ENCODE measurements around the gene TYR. TPM values are rescaled to one million over a fixed set of nuclear protein-coding genes. Genes with fewer than 3 reads are reported as not detected.
"Not testable (repeated sequence)": the region's sequence is repeated elsewhere in the genome, so short reads cannot be mapped to it uniquely, and the experiment has no call there.

TYR gene
- total RNA-seq, 1 experiment from 2014 or later, result not detected

GRCh38 chr11:89309321-89309985 is 131.8 kb downstream of the TYR start:
- H2AFZ ChIP-seq (ENCODE audit: low read length); H4K20me1 ChIP-seq (ENCODE audit: control insufficient read depth, insufficient read depth, insufficient read length); DNase-seq; H3K79me1 ChIP-seq (ENCODE audit: insufficient read depth, low read depth, low read length, poor library complexity, severe bottlenecking); H3T11ph ChIP-seq (ENCODE audit: low read length); H3K23ac ChIP-seq (ENCODE audit: insufficient read length, low read depth, low read length); H3K4me2 ChIP-seq (ENCODE audit: insufficient read depth, insufficient read length, low read length); H4K91ac ChIP-seq (ENCODE audit: insufficient read length, low read depth, low read length); H2BK15ac ChIP-seq (ENCODE audit: low read depth, low read length); H4K5ac ChIP-seq (ENCODE audit: insufficient read length, low read depth, low read length); H3K4me1 ChIP-seq (ENCODE audit: insufficient read depth, low read length); H3K79me2 ChIP-seq (ENCODE audit: insufficient read depth, low read length); H3K36me3 Mint-ChIP-seq (ENCODE audit: insufficient read depth in 1 of 3, low read depth in 3 of 3); H3K27me3 ChIP-seq (ENCODE audit: insufficient read depth, low read length); H3K4me3 Mint-ChIP-seq; H2BK5ac ChIP-seq (ENCODE audit: insufficient read length, low read length); H3K14ac ChIP-seq (ENCODE audit: insufficient read depth, low read length); H3K9ac ChIP-seq (ENCODE audit: extremely low read depth, insufficient read length, low read length); H2BK120ac ChIP-seq (ENCODE audit: low read depth, low read length, poor library complexity, severe bottlenecking); H3K27ac ChIP-seq (ENCODE audit: insufficient read length, low read depth, low read length); H3K9me3 Mint-ChIP-seq; H3K23me2 ChIP-seq (ENCODE audit: insufficient read length, low read depth, low read length, poor library complexity, severe bottlenecking); H3K56ac ChIP-seq (ENCODE audit: insufficient read length, low read depth, low read length); H3K27ac Mint-ChIP-seq; H3K27me3 Mint-ChIP-seq (ENCODE audit: low read depth); H4K8ac ChIP-seq (replicated peaks; ENCODE audit: insufficient read length, low read depth, low read length); H3K4ac ChIP-seq (ENCODE audit: low read depth, low read length); H3K4me1 Mint-ChIP-seq; H3K18ac ChIP-seq (ENCODE audit: insufficient read length, low read depth, low read length); H2AK5ac ChIP-seq (ENCODE audit: insufficient read length, low read length); H2BK20ac ChIP-seq (ENCODE audit: low read depth, low read length, poor library complexity, severe bottlenecking); H2BK12ac ChIP-seq (ENCODE audit: insufficient read length, low read depth, low read length); H3K9me3 ChIP-seq (ENCODE audit: control insufficient read depth, low read depth, low read length): not testable (repeated sequence)
- no CpG with 5 or more reads among the region's 3 CpGs for WGBS (ENCODE audit: extremely low coverage, insufficient read length, low lambda C conversion rate)

- no CpG with 5 or more reads among the region's 3 CpGs for WGBS (ENCODE audit: extremely low coverage, insufficient read length, low lambda C conversion rate)
- H2AFZ ChIP-seq (ENCODE audit: low read length); DNase-seq: not testable (repeated sequence)
Measured at GRCh38 chr11:89310607-89311006, 132.9 kb downstream of the TYR start.

More at GRCh38 chr11:89310607-89311006, 132.9 kb downstream of the TYR start:
- not testable (repeated sequence) for H3K56ac ChIP-seq (ENCODE audit: insufficient read length, low read depth, low read length); H3K4me1 ChIP-seq (ENCODE audit: insufficient read depth, low read length); H3K79me2 ChIP-seq (ENCODE audit: insufficient read depth, low read length); H2BK120ac ChIP-seq (ENCODE audit: low read depth, low read length, poor library complexity, severe bottlenecking); H4K8ac ChIP-seq (replicated peaks; ENCODE audit: insufficient read length, low read depth, low read length); H2BK15ac ChIP-seq (ENCODE audit: low read depth, low read length); H3K9ac ChIP-seq (ENCODE audit: extremely low read depth, insufficient read length, low read length); H3K14ac ChIP-seq (ENCODE audit: insufficient read depth, low read length); H3K27ac ChIP-seq (ENCODE audit: insufficient read length, low read depth, low read length); H4K91ac ChIP-seq (ENCODE audit: insufficient read length, low read depth, low read length); H2BK5ac ChIP-seq (ENCODE audit: insufficient read length, low read length); H3K18ac ChIP-seq (ENCODE audit: insufficient read length, low read depth, low read length); H4K5ac ChIP-seq (ENCODE audit: insufficient read length, low read depth, low read length); H3K23ac ChIP-seq (ENCODE audit: insufficient read length, low read depth, low read length); H4K20me1 ChIP-seq (ENCODE audit: control insufficient read depth, insufficient read depth, insufficient read length); H3K27ac Mint-ChIP-seq; H3K4me2 ChIP-seq (ENCODE audit: insufficient read depth, insufficient read length, low read length); H3K36me3 Mint-ChIP-seq (ENCODE audit: insufficient read depth in 1 of 3, low read depth in 3 of 3); H2AK5ac ChIP-seq (ENCODE audit: insufficient read length, low read length); H2BK20ac ChIP-seq (ENCODE audit: low read depth, low read length, poor library complexity, severe bottlenecking); H3K23me2 ChIP-seq (ENCODE audit: insufficient read length, low read depth, low read length, poor library complexity, severe bottlenecking); H2BK12ac ChIP-seq (ENCODE audit: insufficient read length, low read depth, low read length); H3K9me3 Mint-ChIP-seq; H3K9me3 ChIP-seq (ENCODE audit: control insufficient read depth, low read depth, low read length); H3K27me3 ChIP-seq (ENCODE audit: insufficient read depth, low read length); H3K4me1 Mint-ChIP-seq; H3T11ph ChIP-seq (ENCODE audit: low read length); H3K79me1 ChIP-seq (ENCODE audit: insufficient read depth, low read depth, low read length, poor library complexity, severe bottlenecking); H3K4me3 Mint-ChIP-seq; H3K27me3 Mint-ChIP-seq (ENCODE audit: low read depth); H3K4ac ChIP-seq (ENCODE audit: low read depth, low read length)
